H1 (cell line): ENCODE data around the gene MPHOSPH8. TPM values are rescaled to one million over a fixed set of nuclear protein-coding genes. Genes with fewer than 3 reads are reported as not detected.

ENCODE experiments used
- CTCF ChIA-PET: fragments of 300-600 bp; sonication (Branson Sonifier 250); formaldehyde crosslinking; loops from one replicate; lab custom pipeline; 2021; ENCODE audit not compliant: partially characterized antibody; lab: Charles Lee
- POLR2A ChIA-PET: fragments of 300-600 bp; sonication (Branson Sonifier 250); formaldehyde crosslinking; loops from one replicate; lab custom pipeline; 2021; ENCODE audit warnings: inconsistent platforms; ENCODE audit not compliant: partially characterized antibody; lab: Charles Lee
- DNase-seq, 2 experiments: peaks; one replicate each; pipeline versions ENCODE4 v3.0.0 to v3.0.0-alpha.2; 2010 to 2022; ENCODE audit warnings: low spot score in 2 of 2, low read depth in 1 of 2, mixed read lengths in 1 of 2
- FAIRE-seq: peaks from 2 replicates; lab custom pipeline; 2011; peaks lifted over from hg19 to GRCh38; lab: Jason Lieb, UNC
- H2AFZ ChIP-seq: 2 replicates; pipeline ENCODE4 v1.8.1; 2012; ENCODE audit warnings: low read length, inconsistent platforms
- H2AK5ac ChIP-seq: 2 replicates; pipeline ENCODE4 v1.6.1; 2013; ENCODE audit warnings: low read depth, low read length
- H2BK120ac ChIP-seq: replicated peaks from 2 replicates; pipeline ENCODE3; 2013; ENCODE audit warnings: low read depth, low read length, inconsistent platforms
- H2BK12ac ChIP-seq: 2 replicates; pipeline ENCODE4 v1.6.1; 2013; ENCODE audit warnings: low read depth, low read length
- H2BK15ac ChIP-seq: 2 replicates; pipeline ENCODE4 v1.6.1; 2013; ENCODE audit warnings: low read length
- H2BK20ac ChIP-seq: 2 replicates; pipeline ENCODE4 v1.6.1; 2013; ENCODE audit warnings: low read length
- H2BK5ac ChIP-seq: 2 replicates; pipeline ENCODE4 v1.6.1; 2013; ENCODE audit warnings: low read depth, low read length
- H3K14ac ChIP-seq: 2 replicates; pipeline ENCODE4 v1.6.1; 2013; ENCODE audit warnings: inconsistent platforms; ENCODE audit not compliant: insufficient read length
- H3K18ac ChIP-seq: 2 replicates; pipeline ENCODE4 v1.6.1; 2013; ENCODE audit warnings: low read length; ENCODE audit errors: extremely low read depth
- H3K23ac ChIP-seq: 2 replicates; pipeline ENCODE4 v1.6.1; 2013; ENCODE audit warnings: inconsistent platforms; ENCODE audit not compliant: insufficient read length
- H3K23me2 ChIP-seq: 2 replicates; pipeline ENCODE4 v1.6.1; 2013; ENCODE audit warnings: low read depth, low read length
- H3K27ac ChIP-seq: 2 replicates; pipeline ENCODE4 v1.6.1; 2011; ENCODE audit warnings: low read depth, low read length, inconsistent platforms
- H3K27me3 ChIP-seq, 4 experiments: replicated peaks in 1 of 4; 1 replicate in 1 of 4; 2 replicates in 3 of 4; pipeline versions ENCODE4 v1.6.1 to v1.8.1; 2011 to 2013; ENCODE audit warnings: low read length in 3 of 4, mild to moderate bottlenecking in 3 of 4, inconsistent platforms in 2 of 4, mixed read lengths in 2 of 4, moderate library complexity in 1 of 4; ENCODE audit not compliant: control insufficient read depth in 3 of 4, insufficient read depth in 3 of 4; ENCODE audit errors: extremely low read depth in 1 of 4
- H3K36me3 ChIP-seq, 4 experiments: 2 replicates each; pipeline versions ENCODE4 v1.6.1 to v1.8.1; 2011 to 2013; ENCODE audit warnings: mild to moderate bottlenecking in 4 of 4, low read length in 3 of 4, moderate library complexity in 2 of 4, control low read depth in 1 of 4, inconsistent platforms in 1 of 4; ENCODE audit not compliant: insufficient read depth in 4 of 4, control insufficient read depth in 2 of 4
- H3K4ac ChIP-seq: replicated peaks from 2 replicates; pipeline ENCODE3; 2013; ENCODE audit warnings: low read length, low read depth, mixed read lengths, inconsistent platforms; ENCODE audit not compliant: insufficient read length
- H3K4me1 ChIP-seq, 4 experiments: replicated peaks in 1 of 4; 1 replicate in 1 of 4; 2 replicates in 3 of 4; pipeline versions ENCODE4 v1.6.1 to v1.8.1; 2011 to 2013; ENCODE audit warnings: low read length in 3 of 4, inconsistent platforms in 2 of 4, mixed read lengths in 1 of 4; ENCODE audit not compliant: insufficient read depth in 4 of 4, control insufficient read depth in 3 of 4
- H3K4me2 ChIP-seq, 2 experiments: 2 replicates each; pipeline versions ENCODE4 v1.6.1 to v1.8.1; 2011 to 2013; ENCODE audit warnings: low read depth in 2 of 2, low read length in 2 of 2, control low read depth in 1 of 2, inconsistent platforms in 1 of 2, mild to moderate bottlenecking in 1 of 2; ENCODE audit not compliant: insufficient read depth in 1 of 2
- H3K4me3 ChIP-seq, 4 experiments: fragments of 200-600, 300-600 bp in 1 of 4; sonication (generic), shearing (Covaris generic), sonication (Bioruptor Twin) in 1 of 4; 2 replicates each; pipeline versions ENCODE4 v1.5.1 to v1.8.1; 2011 to 2016; ENCODE audit warnings: low read length in 4 of 4, low read depth in 3 of 4, control low read depth in 2 of 4, inconsistent platforms in 2 of 4, mild to moderate bottlenecking in 2 of 4, mixed read lengths in 1 of 4, moderate library complexity in 1 of 4; ENCODE audit not compliant: insufficient read depth in 2 of 4; ENCODE audit errors: extremely low read depth in 1 of 4
- H3K56ac ChIP-seq: replicated peaks from 2 replicates; pipeline ENCODE3; 2013; ENCODE audit warnings: low read depth, mild to moderate bottlenecking, mixed read lengths, low read length, inconsistent platforms; ENCODE audit not compliant: insufficient read length
- H3K79me1 ChIP-seq: 2 replicates; pipeline ENCODE4 v1.6.1; 2013; ENCODE audit warnings: low read depth, low read length, control low read depth
- H3K79me2 ChIP-seq, 2 experiments: 2 replicates each; pipeline versions ENCODE4 v1.6.1 to v1.8.1; 2012 to 2013; ENCODE audit warnings: low read length in 2 of 2, mild to moderate bottlenecking in 2 of 2, inconsistent platforms in 1 of 2; ENCODE audit not compliant: insufficient read depth in 2 of 2, control insufficient read depth in 1 of 2
- H3K9ac ChIP-seq, 4 experiments: replicated peaks in 1 of 4; 1 replicate in 1 of 4; 2 replicates in 3 of 4; pipeline versions ENCODE4 v1.6.1 to v1.8.1; 2011 to 2013; ENCODE audit warnings: low read depth in 3 of 4, low read length in 3 of 4, control low read depth in 2 of 4, mild to moderate bottlenecking in 2 of 4, moderate library complexity in 2 of 4, inconsistent platforms in 1 of 4; ENCODE audit errors: extremely low read depth in 1 of 4
- H3K9me3 ChIP-seq, 2 experiments: 2 replicates each; pipeline versions ENCODE4 v1.6.1 to v1.8.1; 2012 to 2013; ENCODE audit warnings: mild to moderate bottlenecking in 2 of 2, moderate library complexity in 2 of 2, control low read depth in 1 of 2, inconsistent platforms in 1 of 2, low read depth in 1 of 2, low read length in 1 of 2, mixed read lengths in 1 of 2; ENCODE audit not compliant: insufficient read depth in 2 of 2
- H4K20me1 ChIP-seq, 2 experiments: replicated peaks in 1 of 2; 2 replicates each; pipeline versions ENCODE3 to v1.8.1; 2011 to 2013; ENCODE audit warnings: inconsistent platforms in 2 of 2, low read length in 2 of 2, mild to moderate bottlenecking in 1 of 2; ENCODE audit not compliant: insufficient read depth in 2 of 2, control insufficient read depth in 1 of 2
- H4K5ac ChIP-seq: 2 replicates; pipeline ENCODE4 v1.6.1; 2013; ENCODE audit warnings: low read length, low read depth, mixed read lengths, inconsistent platforms; ENCODE audit not compliant: insufficient read length
- H4K8ac ChIP-seq: 2 replicates; pipeline ENCODE4 v1.8.0; 2013; ENCODE audit warnings: mild to moderate bottlenecking, moderate library complexity, low read length, inconsistent platforms; ENCODE audit not compliant: insufficient read depth; ENCODE audit errors: extremely low read depth
- H4K91ac ChIP-seq: replicated peaks from 2 replicates; pipeline ENCODE3; 2013; ENCODE audit warnings: low read length, mixed read lengths, inconsistent platforms; ENCODE audit not compliant: insufficient read length
- ASH2L ChIP-seq: fragments of 200-600, 300-600 bp; sonication (generic); IDR thresholded peaks from one replicate; pipeline ENCODE4 v1.7.1; 2017; ENCODE audit warnings: low read length
- BRCA1 ChIP-seq: IDR thresholded peaks from 2 replicates; pipeline ENCODE4 v1.6.1; 2012; ENCODE audit warnings: low read depth, low read length, improper control_type of control experiment
- CHD2 ChIP-seq: IDR thresholded peaks from 2 replicates; pipeline ENCODE4 v1.6.1; 2012; ENCODE audit warnings: low read length, improper control_type of control experiment
- KDM1A ChIP-seq: fragments of 200-600, 300-600 bp; sonication (generic); IDR thresholded peaks from 2 replicates; pipeline ENCODE4 v1.7.1; 2016; ENCODE audit warnings: mild to moderate bottlenecking, low read length, borderline replicate concordance
- TBP ChIP-seq: IDR thresholded peaks from 2 replicates; pipeline ENCODE4 v1.6.1; 2011; ENCODE audit warnings: low read depth, low read length, improper control_type of control experiment
- TCF12 ChIP-seq: IDR thresholded peaks from 2 replicates; pipeline ENCODE4 v1.6.1; 2011; ENCODE audit warnings: low read depth, mild to moderate bottlenecking, low read length
- WGBS, 2 experiments: shearing (Covaris generic) in 1 of 2; methylation state at CpG; one replicate each; pipeline versions ENCODE4 v1.1.6 to v1.1.7; 2013 to 2015; ENCODE audit warnings: low lambda C conversion rate in 2 of 2, mixed read lengths in 2 of 2, inconsistent platforms in 1 of 2, low coverage in 1 of 2, missing lambda C conversion rate in 1 of 2; ENCODE audit not compliant: insufficient replicate concordance in 2 of 2, insufficient coverage in 1 of 2, insufficient read length in 1 of 2; ENCODE audit errors: extremely low coverage in 1 of 2, missing lambda C conversion rate in 1 of 2; 5-methylcytosine and 5-hydroxymethylcytosine counted together
- polyA plus RNA-seq, 7 experiments: library from polyadenylated mRNA; depleted of rRNA in 3 of 7; stranded (reverse) in 5 of 7; unstranded in 2 of 7; fragments of >200 nt in 5 of 7; fragments of 200-250 nt in 2 of 7; gene quantifications; 1 replicate in 5 of 7; 2 replicates in 1 of 7; 4 replicates in 1 of 7; pipeline versions ENCODE4 v1.2.1 to v1.2.3, GENCODE V29; 2011 to 2013; ENCODE audit warnings: missing spikeins in 2 of 7, mixed read lengths in 2 of 7
- total RNA-seq: library from RNA; stranded (reverse); fragmentation: NEBNext Ultra II Directional; extraction: Animal tissue kit (Norgen Biotek cat#: 25700); gene quantifications from 2 replicates; pipeline ENCODE4 v1.2.1, GENCODE V29; 2021

The MPHOSPH8 gene
- total and polyA plus RNA-seq, 2 of the 8 experiments (the other 6 are each of a cell fraction or from before 2014, with no cell fraction given) = 8.3 to 20.5 TPM

GRCh38 chr13:19591864-19592263, 41.6 kb upstream of the MPHOSPH8 start:
- Histone ChIP-seq H2BK5ac (no peak overlapping the region), H2BK120ac (no peak overlapping the region), H3K27ac (no peak overlapping the region), H2AFZ (no peak overlapping the region), H3K56ac (no peak overlapping the region), H4K8ac (no peak overlapping the region), H3K4me2 (no peak overlapping the region), H3K4ac (no peak overlapping the region), H4K20me1 (no peaks in the 10 kb centered on the region), H3K36me3 (no peaks in the 10 kb centered on the region), H4K5ac (no peak overlapping the region), H3K79me1 (no peaks in the 10 kb centered on the region), H2AK5ac (no peak overlapping the region), H3K79me2 (no peaks in the 10 kb centered on the region), H3K4me3 (no peak overlapping the region), H3K14ac (no peak overlapping the region), H3K23ac (no peak overlapping the region), H2BK12ac (no peak overlapping the region), H3K18ac (no peak overlapping the region), H3K9me3 (peaks cover 5 to 8% of the 10 kb centered on the region in 2 experiments; a peak in 3 of 4 replicates), H4K91ac (no peak overlapping the region), H3K4me1 (no peaks in the 10 kb centered on the region), H3K23me2 (no peaks in the 10 kb centered on the region), H2BK20ac (no peak overlapping the region), H3K9ac (no peak overlapping the region), H2BK15ac (no peak overlapping the region), H3K27me3 (no peaks in the 10 kb centered on the region)
- WGBS, 2 experiments = 87% methylated on average over 7 of the region's 7 CpGs; no CpG with 5 or more reads in 1 of the 2 experiments
- FAIRE-seq (no peak), DNase-seq (no peak)
- CTCF ChIA-PET = no interaction called here
- TF ChIP-seq CHD2 (no peak), ASH2L (no peak), BRCA1 (no peak), KDM1A (no peak), TCF12 (no peak), TBP (no peak)
- POLR2A ChIA-PET = no interaction called here
